ENCODE data around the gene IMMP2L. TPM values are rescaled to one million over a fixed set of nuclear protein-coding genes. Genes with fewer than 3 reads are reported as not detected.

The IMMP2L gene
- total and polyA plus RNA-seq, 4 donors, result 7.3 to 21.1 (median 12.4) TPM

- no peak for TF ChIP-seq CTCF (IDR thresholded peaks at IDR 0.05; ENCODE audit: low read depth, low read length, missing input control)
- TF ChIP-seq FOXA1 (IDR thresholded peaks at IDR 0.05), result no peak
- TF ChIP-seq NR2F2 (IDR thresholded peaks at IDR 0.05), result no peak
Observed at GRCh38 chr7:110750931-110751605, 811.2 kb downstream of the IMMP2L start (continued).

- Histone ChIP-seq H3K4me3 (ENCODE audit: low read depth in 1 of 3, low read length in 3 of 3) (no peak overlapping the region), H3K9me3 (ENCODE audit: control insufficient read depth in 4 of 4, low read length in 3 of 4) (no peaks in the 10 kb centered on the region), H3K9ac (ENCODE audit: low read depth in 1 of 2, low read length in 2 of 2) (no peak overlapping the region), H3K36me3 (ENCODE audit: control insufficient read depth in 4 of 4, insufficient read depth in 3 of 4, low read depth in 1 of 4, low read length in 3 of 4) (no peaks in the 10 kb centered on the region), H3K27ac (ENCODE audit: low read depth in 1 of 2, low read length in 2 of 2) (no peak overlapping the region), H3K27me3 (ENCODE audit: control insufficient read depth in 4 of 4, insufficient read depth in 4 of 4, low read length in 3 of 4) (no peaks in the 10 kb centered on the region), H3K4me1 (ENCODE audit: control insufficient read depth in 4 of 4, insufficient read depth in 4 of 4, low read length in 3 of 4) (no peaks in the 10 kb centered on the region)
- WGBS, result 78% methylated on average over 1 of the region's 1 CpG
- DNase-seq (ENCODE audit: low spot score), result no peak
- TF ChIP-seq, protein P1, sequence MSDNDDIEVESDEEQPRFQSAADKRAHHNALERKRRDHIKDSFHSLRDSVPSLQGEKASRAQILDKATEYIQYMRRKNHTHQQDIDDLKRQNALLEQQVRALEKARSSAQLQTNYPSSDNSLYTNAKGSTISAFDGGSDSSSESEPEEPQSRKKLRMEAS (IDR thresholded peaks at IDR 0.05), result no peak
- TF ChIP-seq JUND (IDR thresholded peaks at IDR 0.05), result no peak
- TF ChIP-seq SP1 (IDR thresholded peaks at IDR 0.05), result no peak
- no peak for TF ChIP-seq CTCF (IDR thresholded peaks at IDR 0.05; ENCODE audit: low read depth, low read length, missing input control)
- no peak for TF ChIP-seq ATF3 (IDR thresholded peaks at IDR 0.05)
- no peak for TF ChIP-seq FOXA1 (IDR thresholded peaks at IDR 0.05)
- no peak for TF ChIP-seq FOXA2 (IDR thresholded peaks at IDR 0.05)
- TF ChIP-seq HNF4A (conservative IDR thresholded peaks at IDR 0.05), result no peak
- no peak for TF ChIP-seq RXRA (IDR thresholded peaks at IDR 0.05)
- no peak for TF ChIP-seq YY1 (IDR thresholded peaks at IDR 0.05)
- TF ChIP-seq REST (IDR thresholded peaks at IDR 0.05), result no peak
- TF ChIP-seq RAD21 (IDR thresholded peaks at IDR 0.05), result no peak
- TF ChIP-seq TAF1 (conservative IDR thresholded peaks at IDR 0.05), result no peak
- TF ChIP-seq ZBTB33 (IDR thresholded peaks at IDR 0.05), result no peak
- TF ChIP-seq EGR1 (IDR thresholded peaks at IDR 0.05; ENCODE audit: low read depth in 2 of 2), result no peak
Observed at GRCh38 chr7:110733221-110733620, 829.1 kb downstream of the IMMP2L start.

Measured in liver (tissue), 9 donors.